Progenitor cell of endocrine pancreas (in vitro differentiated cells): Measurements from ENCODE around the gene ZNF548. TPM values are rescaled to one million over a fixed set of nuclear protein-coding genes. Genes with fewer than 3 reads are reported as not detected.

Experiments used
- DNase-seq: peaks from one replicate; pipeline ENCODE4 v3.0.0; 2021; ENCODE audit warnings: low spot score; ENCODE audit not compliant: unreplicated experiment
- H3K27ac Mint-ChIP-seq: 2 replicates; pipeline ENCODE4 v1.8.0; 2021; ENCODE audit warnings: mild to moderate bottlenecking, moderate library complexity, mixed read lengths
- H3K27me3 Mint-ChIP-seq: 2 replicates; pipeline ENCODE4 v1.8.0; 2021; ENCODE audit warnings: mixed read lengths
- H3K36me3 Mint-ChIP-seq: 2 replicates; pipeline ENCODE4 v1.8.0; 2022; ENCODE audit warnings: mixed read lengths; ENCODE audit not compliant: insufficient read depth
- H3K4me1 Mint-ChIP-seq: 2 replicates; pipeline ENCODE4 v1.8.0; 2021; ENCODE audit warnings: low read depth, mixed read lengths
- H3K4me3 Mint-ChIP-seq: 2 replicates; pipeline ENCODE4 v1.8.0; 2021; ENCODE audit warnings: low read depth, mild to moderate bottlenecking, moderate library complexity, mixed read lengths
- H3K9me3 Mint-ChIP-seq: 2 replicates; pipeline ENCODE4 v1.8.0; 2021; ENCODE audit warnings: low read depth, mixed read lengths
- total RNA-seq: library from RNA; stranded (reverse); gene quantifications from 2 replicates; pipeline ENCODE4 v1.2.1, GENCODE V29; 2021
- TF ChIP-seq, protein P1 (sequence below): fragments of 200-600 bp; sonication (generic); IDR thresholded peaks from one replicate; pipeline ENCODE4 v1.5.0; 2021; ENCODE audit warnings: antibody characterized with exemption, mild to moderate bottlenecking; ENCODE audit not compliant: unreplicated experiment

Gene ZNF548
- total RNA-seq, 1 donor from 2014 or later: 31.9 TPM

- Mint-ChIP-seq H3K4me1 (no peaks in the 10 kb centered on the region), H3K9me3 (peaks cover 38% of the 10 kb centered on the region), H3K36me3 (peaks cover 54% of the 10 kb centered on the region), H3K27me3 (no peaks in the 10 kb centered on the region), H3K27ac (no peak overlapping the region), H3K4me3 (no peak overlapping the region)
- DNase-seq: no peak
- TF ChIP-seq, protein P1, sequence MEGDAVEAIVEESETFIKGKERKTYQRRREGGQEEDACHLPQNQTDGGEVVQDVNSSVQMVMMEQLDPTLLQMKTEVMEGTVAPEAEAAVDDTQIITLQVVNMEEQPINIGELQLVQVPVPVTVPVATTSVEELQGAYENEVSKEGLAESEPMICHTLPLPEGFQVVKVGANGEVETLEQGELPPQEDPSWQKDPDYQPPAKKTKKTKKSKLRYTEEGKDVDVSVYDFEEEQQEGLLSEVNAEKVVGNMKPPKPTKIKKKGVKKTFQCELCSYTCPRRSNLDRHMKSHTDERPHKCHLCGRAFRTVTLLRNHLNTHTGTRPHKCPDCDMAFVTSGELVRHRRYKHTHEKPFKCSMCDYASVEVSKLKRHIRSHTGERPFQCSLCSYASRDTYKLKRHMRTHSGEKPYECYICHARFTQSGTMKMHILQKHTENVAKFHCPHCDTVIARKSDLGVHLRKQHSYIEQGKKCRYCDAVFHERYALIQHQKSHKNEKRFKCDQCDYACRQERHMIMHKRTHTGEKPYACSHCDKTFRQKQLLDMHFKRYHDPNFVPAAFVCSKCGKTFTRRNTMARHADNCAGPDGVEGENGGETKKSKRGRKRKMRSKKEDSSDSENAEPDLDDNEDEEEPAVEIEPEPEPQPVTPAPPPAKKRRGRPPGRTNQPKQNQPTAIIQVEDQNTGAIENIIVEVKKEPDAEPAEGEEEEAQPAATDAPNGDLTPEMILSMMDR: no peak
These were observed 31.4 kb downstream of the ZNF548 start for GRCh38 chr19:57421037-57421436.

DNA sequence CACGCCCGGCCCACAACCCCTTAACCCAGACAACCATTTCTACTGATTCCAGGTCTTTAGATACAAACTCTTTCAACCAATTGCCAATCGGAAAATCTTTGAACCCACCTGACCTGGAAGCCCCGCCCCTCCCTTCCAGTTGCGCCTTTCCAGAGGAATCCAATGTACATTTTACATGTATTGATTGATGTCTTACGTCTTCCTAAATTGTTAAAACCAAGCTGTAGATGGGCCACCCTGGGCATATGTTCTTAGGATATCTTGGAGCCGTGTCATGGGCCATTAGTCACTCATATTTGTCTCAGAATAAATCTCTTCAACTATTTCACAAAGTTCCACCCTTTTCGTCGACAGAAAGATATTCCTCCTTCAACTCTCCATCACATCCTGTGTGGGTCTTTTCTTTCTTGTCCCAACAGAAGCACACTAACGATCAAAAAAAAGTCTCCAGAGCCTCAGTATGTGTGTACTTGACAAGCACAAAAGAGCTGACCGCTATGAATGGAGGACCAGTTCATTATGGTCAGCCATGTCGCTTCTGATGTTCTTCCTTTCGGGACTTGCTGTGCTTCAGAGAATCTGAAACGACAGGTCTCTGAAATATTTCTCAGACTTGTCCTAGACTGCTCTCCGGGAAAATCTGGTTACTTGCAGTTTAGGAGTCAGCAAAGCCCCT, 44.9 kb downstream of the ZNF548 start:
- peak overlapping the region; percentile 95 for H3K4me3 Mint-ChIP-seq
- H3K9me3 Mint-ChIP-seq: peaks cover 8% of the 10 kb centered on the region
- H3K27me3 Mint-ChIP-seq: no peaks in the 10 kb centered on the region
- H3K36me3 Mint-ChIP-seq: peaks cover 20% of the 10 kb centered on the region
- H3K4me1 Mint-ChIP-seq: peaks cover 20% of the 10 kb centered on the region
- DNase-seq: no peak
- H3K27ac Mint-ChIP-seq: peak overlapping the region; percentile 98
- TF ChIP-seq, protein P1: no peak

DNA sequence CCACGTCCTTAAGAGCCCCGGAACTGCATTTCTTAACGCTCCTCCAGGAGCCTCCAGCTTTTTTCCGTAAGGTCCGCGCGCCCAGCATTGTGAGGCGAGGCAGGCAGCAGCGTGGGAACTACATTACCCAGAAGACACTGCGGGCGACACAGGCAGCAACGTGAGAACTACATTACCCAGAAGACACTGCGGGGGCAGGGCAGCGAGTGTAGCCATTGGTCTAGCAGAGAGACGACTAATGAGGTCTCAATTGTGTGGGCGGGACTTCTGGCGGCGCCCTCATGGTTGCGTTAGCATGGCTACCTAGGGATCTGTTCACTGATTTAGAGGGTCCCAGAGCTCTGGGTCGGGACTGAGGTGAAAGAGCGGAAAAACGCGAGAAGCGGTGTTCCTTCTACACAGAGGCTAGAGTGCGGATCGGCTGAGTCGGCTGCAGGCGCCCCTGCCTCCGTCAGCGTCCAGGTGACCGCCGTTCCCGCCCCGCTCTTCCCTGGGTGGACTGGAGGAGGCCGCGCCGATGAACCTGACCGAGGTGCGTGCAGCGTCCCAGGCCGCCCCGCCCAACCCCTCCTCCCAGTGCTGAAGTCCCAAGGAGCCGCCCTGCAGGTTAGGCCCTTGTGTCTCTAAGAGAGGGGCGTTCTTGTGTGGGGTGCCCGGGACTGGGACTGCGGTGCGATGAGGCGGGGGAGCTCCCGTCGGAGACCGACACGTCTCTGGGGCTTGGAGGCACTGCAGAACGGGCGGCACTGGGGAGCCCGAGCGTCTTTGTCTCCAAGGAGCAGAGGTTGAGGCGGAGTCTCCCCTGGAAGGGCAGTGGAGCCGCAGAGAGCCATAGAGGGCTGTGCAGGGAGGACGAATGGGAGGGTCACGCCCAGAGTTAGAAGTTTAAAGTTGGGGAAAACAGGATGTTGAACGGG, 45.7 kb downstream of the ZNF548 start, which contains the start of gene ZNF749:
TSS of gene ZNF749 (plus strand) at position 264 of the 917 bp plus-strand sequence. CDS start at position 518, 254 bp downstream.
- Mint-ChIP-seq H3K27me3 (no peaks in the 10 kb centered on the region), H3K4me1 (peaks cover 20% of the 10 kb centered on the region)

GRCh38 chr19:57436417-57436816, 46.8 kb downstream of the ZNF548 start:
- no peak for DNase-seq
- H3K4me1 Mint-ChIP-seq: peaks cover 20% of the 10 kb centered on the region
- no peaks in the 10 kb centered on the region for H3K27me3 Mint-ChIP-seq
- TF ChIP-seq, protein P1: no peak
- H3K36me3 Mint-ChIP-seq: peaks cover 36% of the 10 kb centered on the region
- H3K4me3 Mint-ChIP-seq: peak overlapping the region; percentile 95
- H3K27ac Mint-ChIP-seq: peak overlapping the region; percentile 98
- H3K9me3 Mint-ChIP-seq: peaks cover 17% of the 10 kb centered on the region

More for the DNA sequence above, 45.7 kb downstream of the ZNF548 start, which contains the start of gene ZNF749:
- peaks cover 28% of the 10 kb centered on the region for H3K36me3 Mint-ChIP-seq
- TF ChIP-seq, protein P1: no peak
- H3K9me3 Mint-ChIP-seq: peaks cover 14% of the 10 kb centered on the region
- H3K4me3 Mint-ChIP-seq: peak within 1 kb of the TSS; percentile 95
- H3K27ac Mint-ChIP-seq: peak within 1 kb of the TSS; percentile 98
- DNase-seq: peak; percentile 95

DNA sequence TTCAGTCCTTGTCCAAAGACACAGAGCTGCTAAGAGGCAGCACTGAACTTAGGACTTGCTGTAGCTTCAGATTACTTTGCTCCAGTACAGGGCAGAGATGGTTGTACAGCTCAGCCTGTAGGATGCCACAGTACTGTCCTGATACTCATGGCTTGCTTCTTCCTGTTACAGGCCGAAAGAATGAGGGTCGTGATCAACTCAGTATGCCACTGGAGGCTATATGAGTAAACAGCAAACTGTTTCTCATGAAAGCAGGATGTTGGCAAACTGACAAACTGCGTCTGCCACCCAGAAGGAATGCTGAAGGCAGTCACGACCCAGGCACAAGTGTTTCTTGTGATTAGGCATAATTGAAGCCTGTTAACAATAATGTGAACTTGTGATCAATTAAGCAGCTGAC, 48.3 kb downstream of the ZNF548 start:
- TF ChIP-seq, protein P1: no peak
- Mint-ChIP-seq H3K36me3 (peaks cover 51% of the 10 kb centered on the region), H3K4me1 (peaks cover 20% of the 10 kb centered on the region), H3K4me3 (no peak overlapping the region), H3K27ac (no peak overlapping the region), H3K27me3 (no peaks in the 10 kb centered on the region), H3K9me3 (peaks cover 25% of the 10 kb centered on the region)
- DNase-seq: no peak
